ENCODE results near the gene PLEKHO2. TPM values are rescaled to one million over a fixed set of nuclear protein-coding genes. Genes with fewer than 3 reads are reported as not detected.

The PLEKHO2 gene
- total RNA-seq, 4 donors from 2014 or later: 10.3 to 46.2 (median 23.0) TPM

DNA sequence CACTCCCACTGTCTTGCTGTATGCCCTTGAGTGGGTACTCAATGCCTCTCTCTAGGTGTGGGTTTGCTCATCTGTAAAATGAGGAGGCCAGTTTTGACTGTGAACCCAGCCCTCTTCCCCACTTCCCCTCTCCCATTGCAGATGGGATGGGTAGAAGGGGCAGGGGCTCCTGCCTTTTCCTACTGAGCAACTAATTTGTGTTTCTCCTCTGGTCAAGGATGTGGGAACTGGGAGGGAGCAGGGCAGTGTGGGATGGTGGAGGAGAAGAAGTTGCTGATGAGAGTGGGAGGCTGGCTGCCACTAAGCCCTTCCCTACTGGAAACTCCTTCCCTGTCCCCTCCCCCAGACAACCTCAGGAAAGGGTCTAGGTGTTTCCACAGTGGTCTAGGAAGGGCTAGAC, 49.8 kb downstream of the PLEKHO2 start:
- TF ChIP-seq POLR2A (IDR thresholded peaks at IDR 0.05): no peak
- TF ChIP-seq, protein P1, sequence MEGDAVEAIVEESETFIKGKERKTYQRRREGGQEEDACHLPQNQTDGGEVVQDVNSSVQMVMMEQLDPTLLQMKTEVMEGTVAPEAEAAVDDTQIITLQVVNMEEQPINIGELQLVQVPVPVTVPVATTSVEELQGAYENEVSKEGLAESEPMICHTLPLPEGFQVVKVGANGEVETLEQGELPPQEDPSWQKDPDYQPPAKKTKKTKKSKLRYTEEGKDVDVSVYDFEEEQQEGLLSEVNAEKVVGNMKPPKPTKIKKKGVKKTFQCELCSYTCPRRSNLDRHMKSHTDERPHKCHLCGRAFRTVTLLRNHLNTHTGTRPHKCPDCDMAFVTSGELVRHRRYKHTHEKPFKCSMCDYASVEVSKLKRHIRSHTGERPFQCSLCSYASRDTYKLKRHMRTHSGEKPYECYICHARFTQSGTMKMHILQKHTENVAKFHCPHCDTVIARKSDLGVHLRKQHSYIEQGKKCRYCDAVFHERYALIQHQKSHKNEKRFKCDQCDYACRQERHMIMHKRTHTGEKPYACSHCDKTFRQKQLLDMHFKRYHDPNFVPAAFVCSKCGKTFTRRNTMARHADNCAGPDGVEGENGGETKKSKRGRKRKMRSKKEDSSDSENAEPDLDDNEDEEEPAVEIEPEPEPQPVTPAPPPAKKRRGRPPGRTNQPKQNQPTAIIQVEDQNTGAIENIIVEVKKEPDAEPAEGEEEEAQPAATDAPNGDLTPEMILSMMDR (IDR thresholded peaks at IDR 0.05): no peak
- H3K9me3 ChIP-seq: no peaks in the 10 kb centered on the region
- no peak for DNase-seq
- intact Hi-C loops (cut with DNase I; ENCODE audit: low total_unique reads): no loop called here
- H3K4me1 ChIP-seq: peaks cover 0 to 3% of the 10 kb centered on the region in 2 donors
- peak overlapping the region in 1 of 2 donors; percentile 11 for H3K27ac ChIP-seq
- no peaks in the 10 kb centered on the region for H3K36me3 ChIP-seq
- H3K27me3 ChIP-seq: no peaks in the 10 kb centered on the region
- no peak overlapping the region for H3K4me3 ChIP-seq

DNA sequence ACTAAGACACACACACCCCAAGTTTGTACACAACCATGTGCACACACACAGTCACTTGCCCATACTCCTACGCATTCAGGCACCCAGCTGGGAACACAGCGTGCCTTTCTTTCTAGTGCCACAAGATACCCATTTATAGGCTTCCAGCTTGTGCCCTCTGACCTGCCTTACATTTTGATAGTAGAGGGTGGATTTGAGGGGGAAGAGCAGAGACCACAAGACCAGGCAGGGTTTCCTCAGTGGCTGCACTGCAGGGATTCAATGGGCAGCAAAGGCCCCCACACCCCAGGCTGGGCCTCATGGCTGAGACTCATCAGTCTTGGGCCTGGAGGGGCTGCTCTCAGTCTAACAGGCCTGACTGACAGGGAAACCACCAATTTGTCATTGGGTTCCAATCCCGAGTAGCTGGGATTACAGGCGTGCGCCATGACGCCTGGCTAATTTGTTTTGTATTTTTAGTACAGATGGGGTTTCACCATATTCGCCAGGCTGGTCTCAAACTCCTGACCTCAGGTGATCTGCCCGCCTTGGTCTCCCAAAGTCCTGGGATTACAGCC, 51.2 kb downstream of the PLEKHO2 start:
- Histone ChIP-seq H3K36me3 (no peaks in the 10 kb centered on the region), H3K27ac (peak overlapping the region; percentile 87), H3K4me1 (peaks cover 0 to 13% of the 10 kb centered on the region in 2 donors), H3K27me3 (no peaks in the 10 kb centered on the region), H3K4me3 (no peak overlapping the region), H3K9me3 (no peaks in the 10 kb centered on the region)
- TF ChIP-seq, protein P1 (IDR thresholded peaks at IDR 0.05): no peak
- TF ChIP-seq POLR2A (IDR thresholded peaks at IDR 0.05): no peak
- intact Hi-C loops (cut with DNase I; ENCODE audit: low total_unique reads): no loop called here
- DNase-seq: no peak

DNA sequence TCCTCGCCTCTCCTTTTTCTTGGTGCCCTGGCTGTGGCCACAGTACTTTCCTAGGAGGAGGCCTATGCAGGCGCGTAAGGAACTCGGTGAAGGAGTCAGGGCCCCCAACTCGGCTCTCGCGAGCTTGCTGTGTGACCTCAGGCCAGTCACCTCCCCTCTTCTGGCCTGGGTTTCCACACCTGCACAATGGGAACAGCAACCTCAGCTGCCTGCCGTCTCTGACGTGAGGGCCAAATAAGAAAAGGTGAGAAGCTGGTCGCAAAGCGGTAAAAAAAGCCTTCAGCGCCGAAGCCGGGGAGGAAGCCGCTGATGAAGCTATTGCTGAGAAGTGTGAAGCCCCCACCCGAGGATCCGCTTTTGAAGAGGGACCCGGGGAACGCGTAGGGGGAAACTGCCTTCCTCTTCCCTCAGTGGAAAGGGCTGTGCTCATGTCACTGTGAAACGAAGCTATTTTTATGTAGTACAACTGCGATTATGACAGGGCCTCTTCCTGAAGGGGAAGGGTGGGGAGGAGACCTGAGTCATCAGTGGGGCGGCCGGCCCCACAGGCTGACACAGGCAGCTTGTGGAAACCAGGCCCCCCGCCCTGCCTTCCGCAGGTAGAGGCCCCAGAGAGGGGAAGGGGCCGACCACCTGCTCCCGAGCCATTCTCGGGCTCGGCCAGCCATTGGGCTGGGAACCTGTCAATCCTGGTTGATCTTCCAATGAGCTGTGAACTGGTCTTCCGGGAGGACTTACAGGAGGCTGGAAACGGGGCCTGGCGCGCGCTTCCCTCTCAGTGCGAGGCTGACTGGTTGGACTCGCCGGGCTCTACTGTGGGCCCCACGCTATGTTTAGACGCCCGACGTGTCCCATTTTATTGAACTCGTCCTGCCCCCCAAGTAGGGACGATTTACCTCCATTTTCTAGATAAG, 52.0 kb downstream of the PLEKHO2 start:
- TF ChIP-seq, protein P1 (IDR thresholded peaks at IDR 0.05): no peak
- TF ChIP-seq POLR2A (IDR thresholded peaks at IDR 0.05): peak; percentile 63 to 64
- Histone ChIP-seq H3K4me3 (peak overlapping the region; percentile 8 to 20), H3K4me1 (peaks cover 0 to 13% of the 10 kb centered on the region in 2 donors), H3K27ac (peak overlapping the region; percentile 87), H3K36me3 (no peaks in the 10 kb centered on the region), H3K9me3 (no peaks in the 10 kb centered on the region), H3K27me3 (no peaks in the 10 kb centered on the region)
- peak; percentile 92 to 96 for DNase-seq
- intact Hi-C loops (cut with DNase I; ENCODE audit: low total_unique reads): no loop called here

DNA sequence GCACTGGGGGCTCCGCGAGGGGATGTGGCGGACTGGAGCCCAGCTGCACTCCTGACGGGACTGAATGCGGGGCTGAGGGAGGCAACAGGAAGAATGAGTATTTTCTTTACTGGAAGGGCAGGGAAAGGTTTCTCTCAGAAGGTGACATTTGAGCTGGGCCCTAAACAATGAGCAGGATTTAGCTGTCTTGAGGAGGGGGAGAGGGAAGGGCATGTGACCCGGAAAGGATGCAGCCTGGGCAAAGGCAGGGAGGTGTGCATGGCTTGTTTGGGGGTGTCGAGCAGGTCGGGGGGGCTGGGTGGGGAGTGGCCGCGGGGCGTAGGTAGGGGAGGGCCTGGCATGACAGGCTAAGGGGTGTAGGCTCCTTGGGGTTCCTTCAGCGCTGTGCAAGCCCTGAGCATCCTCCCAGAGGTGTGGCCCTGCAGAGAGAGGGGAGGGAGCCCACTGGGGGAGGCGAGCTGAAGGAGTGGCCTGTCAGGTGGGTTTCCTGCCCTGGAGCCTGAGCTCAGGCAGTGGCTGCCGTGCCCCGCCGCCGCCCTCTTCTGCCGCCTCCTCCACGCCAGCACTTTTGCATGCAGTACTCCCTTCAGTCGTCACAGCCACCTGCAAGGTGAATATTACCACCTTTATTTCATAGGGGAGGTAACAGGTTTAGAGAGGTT, 52.8 kb downstream of the PLEKHO2 start:
- Histone ChIP-seq H3K4me1 (peaks cover 0 to 13% of the 10 kb centered on the region in 2 donors), H3K27ac (peak overlapping the region; percentile 87), H3K9me3 (no peaks in the 10 kb centered on the region), H3K4me3 (peak overlapping the region; percentile 8 to 20), H3K27me3 (no peaks in the 10 kb centered on the region), H3K36me3 (no peaks in the 10 kb centered on the region)
- intact Hi-C loops (cut with DNase I; ENCODE audit: low total_unique reads): no loop called here
- no peak for TF ChIP-seq POLR2A (IDR thresholded peaks at IDR 0.05)
- TF ChIP-seq, protein P1 (IDR thresholded peaks at IDR 0.05): no peak
- DNase-seq: no peak
